ENCODE measurements around the gene HIVEP2. TPM values are rescaled to one million over a fixed set of nuclear protein-coding genes. Genes with fewer than 3 reads are reported as not detected.
A peak's percentile ranks its signal among the peaks of the same experiment; 100 is the strongest.

The HIVEP2 gene
- total and polyA plus RNA-seq, 2 donors (not counting 3 experiments of a cell fraction or from before 2014, with no cell fraction given) = 1.3 to 4.7 TPM

DNA sequence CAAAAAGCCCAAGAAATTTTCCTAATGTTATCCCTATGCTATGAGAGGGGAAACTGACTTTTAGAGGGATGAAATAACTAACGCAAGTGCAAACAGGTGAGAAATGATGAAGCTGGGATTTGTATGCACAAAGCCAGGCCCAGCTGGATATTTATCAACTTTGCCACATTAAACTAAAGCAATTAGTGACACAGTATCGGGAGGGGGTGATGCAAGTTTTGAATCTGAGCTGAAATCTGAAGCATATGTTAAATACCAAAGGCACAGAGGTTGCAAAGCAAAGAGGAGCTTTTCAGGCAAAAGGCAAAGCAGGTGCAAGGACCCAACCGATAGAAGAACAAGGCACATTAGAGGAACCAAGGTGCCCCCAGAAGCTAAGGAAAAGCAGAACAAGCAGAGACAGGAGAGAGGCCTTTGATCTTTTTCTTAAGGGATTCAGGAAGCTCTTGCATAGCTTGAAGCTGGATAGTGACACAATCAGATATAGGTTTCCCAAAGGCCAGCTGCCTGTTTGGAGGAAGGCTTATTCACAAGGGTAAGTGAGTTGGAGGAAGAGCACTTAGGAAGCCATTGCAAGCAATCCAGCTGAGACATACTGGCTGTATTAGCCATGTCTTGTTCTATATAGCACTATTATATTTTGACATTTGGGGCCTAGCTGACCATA is 207.5 kb downstream of the HIVEP2 start:
- DNase-seq (ENCODE audit: low read depth, low spot score) (peak; percentile 20), FAIRE-seq (no peak)
- Histone ChIP-seq H3K4me3 (replicated peaks in 1 of 3; ENCODE audit: insufficient read depth in 1 of 3, low read depth in 1 of 3, low read length in 3 of 3) (no peak overlapping the region), H3K4me1 (ENCODE audit: control insufficient read depth, extremely low read depth, insufficient read depth, low read length) (peaks cover 13% of the 10 kb centered on the region), H3K4me2 (ENCODE audit: insufficient read depth, low read length) (no peak overlapping the region), H3K9ac (replicated peaks; ENCODE audit: extremely low read depth, insufficient read depth, low read length) (no peak overlapping the region), H3K79me2 (ENCODE audit: control insufficient read depth, insufficient read depth, low read length) (no peaks in the 10 kb centered on the region), H2AFZ (ENCODE audit: low read depth, low read length) (no peak overlapping the region), H3K9me3 (replicated peaks; ENCODE audit: control insufficient read depth, insufficient read depth, low read length) (no peaks in the 10 kb centered on the region), H3K36me3 (ENCODE audit: control insufficient read depth in 2 of 2, extremely low read depth in 1 of 2, insufficient read depth in 2 of 2, low read length in 2 of 2) (no peaks in the 10 kb centered on the region), H4K20me1 (replicated peaks; ENCODE audit: control insufficient read depth, extremely low read depth, insufficient read depth, low read length) (no peaks in the 10 kb centered on the region), H3K27ac (ENCODE audit: insufficient read depth, low read depth, low read length) (no peak overlapping the region), H3K27me3 (ENCODE audit: control insufficient read depth in 2 of 2, insufficient read depth in 2 of 2, low read length in 2 of 2) (no peaks in the 10 kb centered on the region), H3K9me1 (replicated peaks; ENCODE audit: control insufficient read depth, extremely low read depth, insufficient read depth, low read length) (no peaks in the 10 kb centered on the region)
- intact Hi-C loops (cut with micrococcal nuclease) = no loop called here
- POLR2A ChIA-PET = no interaction called here
- dilution Hi-C loops (cut with MboI; ENCODE audit: extremely low pct_ligation_motif_present, low sequenced_read_pairs) = no loop called here
- BruUV-seq (replicated peaks) = no TSS peak
- CTCF ChIA-PET = interaction anchor here (0.6 to 1.7 kb wide), 5 partner anchors 9 to 20 kb away, joined by 3 to 7 read pairs (median 3); no protein-coding TSS in a partner anchor
- TF ChIP-seq POLR2A (IDR thresholded peaks at IDR 0.05; ENCODE audit: low read depth, low read length) (no peak), MAX (IDR thresholded peaks at IDR 0.05; ENCODE audit: insufficient read depth, insufficient read length) (no peak), MYC (IDR thresholded peaks at IDR 0.05; ENCODE audit: low read depth, low read length) (no peak), JUN (IDR thresholded peaks at IDR 0.05; ENCODE audit: borderline replicate concordance, insufficient read depth, insufficient read length, low read depth) (no peak), FOS (IDR thresholded peaks at IDR 0.05; ENCODE audit: borderline replicate concordance, insufficient read depth, low read length) (no peak), GATA2 (IDR thresholded peaks at IDR 0.05; ENCODE audit: insufficient read depth, insufficient read length, low read depth, low read length) (no peak), CTCF (IDR thresholded peaks at IDR 0.05; ENCODE audit: extremely low read depth in 1 of 2, insufficient read depth in 1 of 2, low read depth in 1 of 2, low read length in 2 of 2) (no peak)
